SK-N-SH (cell line): ENCODE data around the gene LNP1. TPM values are rescaled to one million over a fixed set of nuclear protein-coding genes. Genes with fewer than 3 reads are reported as not detected.

Experiments
- CTCF ChIA-PET: fragments of 300-600, 350-600 bp; formaldehyde crosslinking; extraction: SDS; loops from one replicate; lab custom pipeline; 2021; lab: Yijun Ruan, JAX
- POLR2A ChIA-PET: fragments of 350-600 bp; sonication (Branson Sonifier 250); formaldehyde crosslinking; extraction: SDS; loops from one replicate; lab custom pipeline; 2020; ENCODE audit warnings: antibody characterized with exemption, inconsistent platforms; lab: Yijun Ruan, JAX
- DNase-seq: peaks from one replicate; pipeline ENCODE4 v3.0.0; 2012
- H2AFZ ChIP-seq: fragments of 200-600 bp; sonication (generic); 2 replicates; pipeline ENCODE4 v1.8.1; 2016; ENCODE audit warnings: antibody characterized with exemption, mild to moderate bottlenecking, low read depth
- H3F3A ChIP-seq: fragments of 200-600 bp; sonication (generic); replicated peaks from 2 replicates; pipeline ENCODE3; 2016; ENCODE audit warnings: antibody characterized with exemption, mild to moderate bottlenecking; ENCODE audit not compliant: insufficient read depth
- H3K27ac ChIP-seq, 2 experiments: fragments of 200-500 bp in 1 of 2; fragments of 200-600 bp in 1 of 2; sonication (Bioruptor generic) in 1 of 2; sonication (generic), shearing (Covaris generic) in 1 of 2; 2 replicates each; pipeline versions ENCODE4 v1.5.1 to v1.6.1; 2014 to 2016; ENCODE audit warnings: low read depth in 2 of 2, inconsistent platforms in 1 of 2, low read length in 1 of 2, mild to moderate bottlenecking in 1 of 2, mixed read lengths in 1 of 2
- H3K27me3 ChIP-seq: fragments of 200-600 bp; sonication (generic), shearing (Covaris generic); 2 replicates; pipeline ENCODE4 v1.6.1; 2016; ENCODE audit warnings: mixed run types; ENCODE audit not compliant: insufficient read depth
- H3K36me3 ChIP-seq, 2 experiments: fragments of 200-500 bp in 1 of 2; fragments of 200-600 bp in 1 of 2; sonication (Bioruptor generic) in 1 of 2; sonication (generic) in 1 of 2; replicated peaks in 1 of 2; 2 replicates each; pipeline versions ENCODE3 to v1.5.1; 2014 to 2016; ENCODE audit warnings: low read length in 1 of 2, mild to moderate bottlenecking in 1 of 2; ENCODE audit not compliant: insufficient read depth in 2 of 2, control insufficient read depth in 1 of 2
- H3K4me1 ChIP-seq, 2 experiments: fragments of 200-500 bp in 1 of 2; fragments of 200-600 bp in 1 of 2; sonication (Bioruptor generic) in 1 of 2; sonication (generic), shearing (Covaris generic) in 1 of 2; 2 replicates each; pipeline versions ENCODE4 v1.5.1 to v1.6.1; 2014 to 2016; ENCODE audit warnings: low read depth in 1 of 2, low read length in 1 of 2, mixed run types in 1 of 2; ENCODE audit not compliant: insufficient read depth in 2 of 2, control insufficient read depth in 1 of 2
- H3K4me2 ChIP-seq: fragments of 200-600 bp; sonication (generic), shearing (Covaris generic); 2 replicates; pipeline ENCODE4 v1.6.1; 2017; ENCODE audit warnings: mixed run types
- H3K4me3 ChIP-seq, 2 experiments: fragments of 200-500 bp in 1 of 2; fragments of 200-600 bp in 1 of 2; sonication (Bioruptor generic) in 1 of 2; sonication (generic), shearing (Covaris generic) in 1 of 2; 2 replicates each; pipeline versions ENCODE4 v1.5.1 to v1.8.1; 2014 to 2016; ENCODE audit warnings: low read depth in 2 of 2, inconsistent platforms in 1 of 2, low read length in 1 of 2, mild to moderate bottlenecking in 1 of 2, mixed read lengths in 1 of 2, moderate library complexity in 1 of 2
- H3K79me2 ChIP-seq: fragments of 200-600 bp; sonication (generic); 2 replicates; pipeline ENCODE4 v1.8.1; 2017; ENCODE audit warnings: mild to moderate bottlenecking; ENCODE audit not compliant: insufficient read depth
- H3K9ac ChIP-seq: fragments of 200-600 bp; sonication (generic); 2 replicates; pipeline ENCODE4 v1.6.1; 2017; ENCODE audit warnings: mixed run types
- H3K9me2 ChIP-seq: fragments of 200-600 bp; sonication (generic); 2 replicates; pipeline ENCODE4 v1.6.1; 2017; ENCODE audit warnings: mixed run types
- H3K9me3 ChIP-seq: fragments of 200-600 bp; sonication (generic); 2 replicates; pipeline ENCODE4 v1.6.1; 2017; ENCODE audit warnings: mixed run types, mild to moderate bottlenecking, moderate library complexity
- H4K20me1 ChIP-seq: fragments of 200-600 bp; sonication (generic); 2 replicates; pipeline ENCODE4 v1.6.1; 2017; ENCODE audit warnings: mild to moderate bottlenecking, mixed run types; ENCODE audit not compliant: insufficient read depth
- CTCF ChIP-seq: fragments of 200-600 bp; sonication (generic); IDR thresholded peaks from 2 replicates; pipeline ENCODE4 v1.6.1; 2017; ENCODE audit warnings: antibody characterized with exemption, mild to moderate bottlenecking, moderate library complexity
- EP300 ChIP-seq, 2 experiments: IDR thresholded peaks; 2 replicates each; pipeline versions ENCODE4 v1.4.0 to v1.6.1; 2012; ENCODE audit warnings: borderline replicate concordance in 1 of 2, low read depth in 1 of 2, low read length in 1 of 2
- FOSL2 ChIP-seq: IDR thresholded peaks from 2 replicates; pipeline ENCODE4 v1.4.0; 2012; ENCODE audit warnings: low read depth, mild to moderate bottlenecking, moderate library complexity, borderline replicate concordance
- FOXJ3 ChIP-seq: sonication (generic); formaldehyde crosslinking; IDR thresholded peaks from 2 replicates; pipeline ENCODE4 v1.5.1; 2020; ENCODE audit warnings: mild to moderate bottlenecking, missing genetic modification reagents
- FOXM1 ChIP-seq: IDR thresholded peaks from 2 replicates; pipeline ENCODE4 v1.4.0; 2012; ENCODE audit warnings: low read depth, mild to moderate bottlenecking
- MAX ChIP-seq: IDR thresholded peaks from 2 replicates; pipeline ENCODE4 v1.4.0; 2012; ENCODE audit warnings: low read depth
- NRF1 ChIP-seq: IDR thresholded peaks from 2 replicates; pipeline ENCODE4 v1.6.1; 2012; ENCODE audit warnings: low read depth, mild to moderate bottlenecking, low read length
- PBX3 ChIP-seq: IDR thresholded peaks from 2 replicates; pipeline ENCODE4; 2012
- RAD21 ChIP-seq: IDR thresholded peaks from 2 replicates; pipeline ENCODE4 v1.6.1; 2012; ENCODE audit warnings: mild to moderate bottlenecking, low read length
- TEAD4 ChIP-seq: IDR thresholded peaks from 2 replicates; pipeline ENCODE4 v1.4.0; 2012; ENCODE audit warnings: mild to moderate bottlenecking, borderline replicate concordance; ENCODE audit not compliant: insufficient read depth
- USF2 ChIP-seq: fragments of 150-350 bp; IDR thresholded peaks from 2 replicates; pipeline ENCODE4 v1.6.1; 2017; ENCODE audit warnings: antibody characterized with exemption, low read length, low read depth, borderline replicate concordance
- whole genome bisulfite sequencing: methylation state at CpG from one replicate; pipeline ENCODE4 v1.1.6; 2017; ENCODE audit warnings: low lambda C conversion rate; 5-methylcytosine and 5-hydroxymethylcytosine counted together
- polyA plus RNA-seq, 3 experiments: library from polyadenylated mRNA; depleted of rRNA; stranded (reverse); fragments of >200 nt; gene quantifications; 2 replicates each; pipeline ENCODE4 v1.2.3, GENCODE V29; 2012

Gene LNP1
- polyA plus RNA-seq, 1 of the 3 experiments (the other 2 are of a cell fraction), result 2.3 TPM

- Histone ChIP-seq H2AFZ (no peak overlapping the region), H3K4me1 (no peaks in the 10 kb centered on the region), H3K9ac (no peak overlapping the region), H3K4me3 (no peak overlapping the region), H3K9me2 (no peaks in the 10 kb centered on the region), H3K79me2 (no peaks in the 10 kb centered on the region), H3F3A (no peaks in the 10 kb centered on the region), H3K9me3 (peaks cover 17% of the 10 kb centered on the region; the same call in 1 of the 2 replicates), H3K4me2 (no peak overlapping the region), H3K36me3 (no peaks in the 10 kb centered on the region), H4K20me1 (no peaks in the 10 kb centered on the region), H3K27ac (no peak overlapping the region), H3K27me3 (no peaks in the 10 kb centered on the region)
- TF ChIP-seq NRF1, result no peak
- no peak for TF ChIP-seq USF2
- TF ChIP-seq FOXM1, result no peak
- 64% methylated on average over 2 of the region's 2 CpGs for WGBS
- CTCF ChIA-PET, result interaction anchor here (0.6 to 2.9 kb wide), 4 partner anchors 13 to 807 kb away, joined by 3 to 11 read pairs (median 4); no protein-coding TSS in a partner anchor
- POLR2A ChIA-PET, result no interaction called here
- DNase-seq, result no peak
Observed at GRCh38 chr3:100449214-100449613, 47.9 kb downstream of the LNP1 start.

GRCh38 chr3:100454677-100455076 is 53.3 kb downstream of the LNP1 start:
- no peak overlapping the region for H3K27ac ChIP-seq
- H3K27me3 ChIP-seq, result no peaks in the 10 kb centered on the region
- no peak overlapping the region for H3K9ac ChIP-seq
- DNase-seq, result no peak
- no peaks in the 10 kb centered on the region for H3K36me3 ChIP-seq
- no peaks in the 10 kb centered on the region for H3K4me1 ChIP-seq
- no peaks in the 10 kb centered on the region for H3K9me2 ChIP-seq
- H3K4me2 ChIP-seq, result no peak overlapping the region
- CTCF ChIA-PET, result no interaction called here
- POLR2A ChIA-PET, result no interaction called here
- no peaks in the 10 kb centered on the region for H4K20me1 ChIP-seq
- no peak for TF ChIP-seq FOSL2
- no peaks in the 10 kb centered on the region for H3K79me2 ChIP-seq
- no peak overlapping the region for H2AFZ ChIP-seq
- WGBS, result 94% methylated on average over 4 of the region's 4 CpGs
- H3K9me3 ChIP-seq, result no peaks in the 10 kb centered on the region
- no peaks in the 10 kb centered on the region for H3F3A ChIP-seq
- no peak overlapping the region for H3K4me3 ChIP-seq

- Histone ChIP-seq H3K9me2 (no peaks in the 10 kb centered on the region), H3K27me3 (no peaks in the 10 kb centered on the region), H3K36me3 (no peaks in the 10 kb centered on the region), H3K4me1 (no peaks in the 10 kb centered on the region), H4K20me1 (no peaks in the 10 kb centered on the region), H3K4me2 (no peak overlapping the region), H3K9me3 (no peaks in the 10 kb centered on the region), H3K9ac (no peak overlapping the region), H3K79me2 (no peaks in the 10 kb centered on the region), H3F3A (no peaks in the 10 kb centered on the region), H3K4me3 (no peak overlapping the region), H3K27ac (no peak overlapping the region), H2AFZ (no peak overlapping the region)
- 84% methylated on average over 2 of the region's 2 CpGs for WGBS
- ChIA-PET POLR2A (no interaction called here), CTCF (interaction anchor here (0.9 to 3.1 kb wide), 3 partner anchors 12 to 139 kb away, joined by 3 to 21 read pairs (median 3); no protein-coding TSS in a partner anchor)
- no peak for DNase-seq
- no peak for TF ChIP-seq EP300 (IDR thresholded peaks at IDR 0.05; ENCODE audit: borderline replicate concordance in 1 of 2, low read depth in 1 of 2, low read length in 1 of 2)
- TF ChIP-seq FOXJ3 (CRISPR knock-in tag), result no peak
- TF ChIP-seq RAD21, result no peak
- TF ChIP-seq USF2, result no peak
- TF ChIP-seq NRF1, result no peak
- no peak for TF ChIP-seq PBX3
- TF ChIP-seq MAX, result no peak
- TF ChIP-seq TEAD4, result no peak
- TF ChIP-seq CTCF, result no peak
- TF ChIP-seq FOXM1, result no peak
Observed at GRCh38 chr3:100455841-100456550, 54.7 kb downstream of the LNP1 start.
